Stimulated activated CD4-positive, alpha-beta T cell treated with anti-CD3 and anti-CD28 coated beads, Interleukin-2, amount 100 ng/mL, for 48 hours (primary cell): Measurements from ENCODE around the gene LIPI.
"Not testable (repeated sequence)": the region's sequence is repeated elsewhere in the genome, so short reads cannot be mapped to it uniquely, and the experiment has no call there.

Experiments
- DNase-seq, 2 donors: peaks; one replicate each; pipeline ENCODE4 v3.0.0-alpha.2; 2020

The LIPI gene

DNA sequence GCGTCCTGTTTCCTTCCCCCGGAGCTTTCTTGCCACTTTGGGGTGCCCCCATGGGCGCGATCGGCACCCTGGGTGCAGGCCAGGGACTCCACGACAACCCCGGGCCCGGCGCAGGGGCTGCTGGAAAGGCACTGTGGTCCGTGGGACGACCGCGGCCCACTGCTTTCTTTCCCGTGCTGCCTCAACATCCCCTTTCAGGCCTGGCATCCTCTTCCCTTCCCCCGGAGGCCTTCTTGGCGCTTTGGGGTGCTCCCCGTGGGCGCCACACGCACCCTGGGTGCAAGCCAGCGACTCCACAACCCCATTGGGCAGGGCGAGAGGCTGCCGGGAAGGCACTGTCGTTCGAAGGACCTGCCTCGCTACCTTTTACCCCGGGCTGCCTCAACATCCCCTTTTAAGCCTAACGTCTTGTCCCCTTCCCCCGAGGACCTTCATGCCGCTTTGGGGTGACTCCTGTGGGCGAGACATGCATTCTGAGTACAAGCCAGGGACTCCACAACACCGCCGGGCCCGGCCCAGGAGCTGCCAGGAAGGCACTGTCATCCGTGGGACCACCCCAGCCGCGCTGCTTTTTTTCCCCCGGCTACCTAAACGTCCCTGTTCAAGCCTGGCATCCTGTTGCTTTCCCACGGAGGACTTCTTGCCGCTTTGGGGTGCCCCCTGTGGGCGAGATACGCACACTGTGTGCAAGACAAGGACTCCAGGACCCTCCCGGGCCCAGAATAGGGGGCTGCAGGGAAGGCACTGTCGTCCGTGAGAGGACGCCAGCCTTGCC, 137.8 kb downstream of the LIPI start:
- DNase-seq, result no peak

DNA sequence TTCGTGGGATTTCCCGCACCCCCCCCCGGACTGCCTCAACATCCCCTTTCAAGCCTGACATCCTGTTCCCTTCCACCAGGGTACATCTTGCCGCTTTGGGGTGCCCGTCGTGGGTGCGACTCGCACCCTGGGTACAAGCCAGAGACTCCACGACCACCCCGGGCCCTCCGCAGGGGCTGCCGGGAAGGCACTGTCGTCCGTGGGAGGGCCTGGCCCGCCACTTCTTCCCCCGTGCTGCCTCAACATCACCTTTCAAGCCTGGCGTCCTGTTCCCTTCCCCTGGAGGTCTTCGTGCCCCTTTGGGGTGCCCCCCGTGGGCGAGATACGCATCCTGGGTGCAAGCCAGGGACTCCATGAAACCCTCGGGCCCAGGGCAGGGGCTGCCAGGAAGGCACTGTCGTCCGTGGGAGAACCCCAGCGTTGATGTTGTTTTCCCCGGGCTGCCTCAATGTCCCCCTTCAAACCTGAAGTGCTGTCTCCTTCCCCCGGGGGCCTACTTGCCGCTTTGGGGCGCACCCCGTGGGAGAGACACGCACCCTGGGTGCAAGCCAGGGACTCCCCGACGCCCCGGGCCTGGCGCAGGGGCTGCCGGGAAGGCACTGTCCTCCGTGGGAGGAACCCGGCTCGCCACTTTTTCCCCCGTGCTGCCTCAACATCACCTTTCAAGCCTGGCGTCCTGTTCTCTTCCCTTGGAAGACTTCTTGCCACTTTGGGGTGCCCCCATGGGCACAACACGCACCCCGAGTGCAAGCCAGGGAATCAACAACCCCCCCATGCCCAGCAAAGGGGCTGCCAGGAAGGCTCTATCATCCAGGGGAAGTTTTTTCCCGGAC, 138.6 kb downstream of the LIPI start:
- DNase-seq, result no peak

DNA sequence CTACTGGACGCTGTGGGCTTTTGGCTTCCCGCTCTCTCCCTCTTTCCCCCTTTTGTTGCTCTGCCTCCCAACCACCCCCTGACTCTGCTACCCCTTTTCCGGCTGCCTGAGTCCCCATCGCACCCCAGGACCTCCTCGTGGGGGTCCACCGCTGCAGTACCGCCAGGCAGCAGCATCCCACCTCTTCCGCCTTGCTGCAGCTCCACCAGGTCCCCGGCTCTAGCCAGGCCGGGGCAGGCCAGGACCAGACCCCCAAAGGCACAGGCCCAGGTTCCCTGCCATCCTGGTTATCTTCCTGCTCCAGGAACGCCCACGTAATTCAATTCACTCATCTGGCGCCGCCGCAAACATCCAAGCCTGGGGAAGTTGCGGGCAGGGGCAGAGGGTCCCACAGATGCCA, 139.8 kb downstream of the LIPI start:
- DNase-seq, result no peak

- no peak for DNase-seq
These were observed 140.5 kb downstream of the LIPI start for GRCh38 chr21:14070049-14070893.

GRCh38 chr21:14064296-14064645, 146.5 kb downstream of the LIPI start:
- DNase-seq, result no peak

DNA sequence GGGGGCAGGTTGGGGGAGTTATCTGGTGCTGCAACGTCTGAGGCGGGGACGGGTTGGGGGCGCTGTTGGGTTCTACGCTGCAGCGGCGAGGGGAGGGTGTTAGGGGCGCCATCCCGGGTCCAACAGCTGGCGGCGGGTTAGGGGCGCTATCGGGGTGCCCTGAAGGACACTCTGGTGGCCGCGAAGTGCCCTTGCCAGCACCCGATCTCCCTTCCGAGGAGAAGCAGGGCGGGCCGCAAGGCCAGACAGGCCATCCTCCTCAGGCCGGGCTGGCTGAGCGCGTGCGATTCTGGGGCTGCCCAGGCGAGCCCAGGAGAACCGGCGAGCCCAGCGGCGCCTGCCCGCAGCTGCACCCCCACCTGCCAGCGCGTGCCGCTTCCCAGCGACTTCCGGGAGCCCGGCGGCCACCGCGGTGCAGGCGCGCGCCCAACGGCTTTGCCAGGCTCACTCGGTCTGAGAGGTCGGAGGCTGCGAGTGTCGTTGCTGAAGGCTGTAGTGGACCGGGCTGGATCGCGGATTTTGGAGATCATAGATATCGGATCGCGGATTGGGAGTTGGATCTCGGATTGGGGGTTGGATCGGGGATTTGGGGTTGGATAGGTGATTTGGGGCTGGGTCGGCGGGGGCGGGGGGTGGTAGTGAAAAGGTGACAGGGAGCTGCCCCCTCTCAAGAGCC, 147.0 kb downstream of the LIPI start:
- not testable (repeated sequence) for DNase-seq

- DNase-seq, result not testable (repeated sequence)
These were observed 148.1 kb downstream of the LIPI start for GRCh38 chr21:14062684-14063083.

- not testable (repeated sequence) for DNase-seq
These were observed 148.9 kb downstream of the LIPI start for GRCh38 chr21:14061820-14062219.

GRCh38 chr21:14058995-14059627, 151.6 kb downstream of the LIPI start:
- DNase-seq, result not testable (repeated sequence)
